ENCODE measurements around the gene HID1.

The HID1 gene

GRCh38 chr17:75012346-75013091 is 40.0 kb upstream of the HID1 start, which contains the start of gene MRPL58:
TSS of gene MRPL58 (plus strand) at chr17:75012670. CDS start at chr17:75012687, 17 bp downstream.
- peak within 1 kb of the TSS; percentile 66 for H3K4me3 ChIP-seq (replicated peaks; ENCODE audit: low read depth, low read length)
- DNase-seq (ENCODE audit: low read depth), result peak; percentile 87
- peak; percentile 50 for TF ChIP-seq CTCF (IDR thresholded peaks at IDR 0.05; ENCODE audit: low read length, missing control alignments)

GRCh38 chr17:75012096-75012345 is 39.5 kb upstream of the HID1 start:
- peak overlapping the region; percentile 66 for H3K4me3 ChIP-seq (replicated peaks; ENCODE audit: low read depth, low read length)
- no peak for TF ChIP-seq CTCF (IDR thresholded peaks at IDR 0.05; ENCODE audit: low read length, missing control alignments)
- DNase-seq (ENCODE audit: low read depth), result no peak

GRCh38 chr17:75011401-75012095 is 39.0 kb upstream of the HID1 start:
- peak; percentile 80 for DNase-seq (ENCODE audit: low read depth)
- peak overlapping the region; percentile 66 for H3K4me3 ChIP-seq (replicated peaks; ENCODE audit: low read depth, low read length)
- TF ChIP-seq CTCF (IDR thresholded peaks at IDR 0.05; ENCODE audit: low read length, missing control alignments), result no peak

- no peak for TF ChIP-seq CTCF (IDR thresholded peaks at IDR 0.05; ENCODE audit: low read length, missing control alignments)
- peak; percentile 42 for DNase-seq (ENCODE audit: low read depth)
- no peak overlapping the region for H3K4me3 ChIP-seq (replicated peaks; ENCODE audit: low read depth, low read length)
Measured at GRCh38 chr17:75010683-75011400, 38.3 kb upstream of the HID1 start.

GRCh38 chr17:75009139-75009724 is 36.7 kb upstream of the HID1 start:
- no peak for TF ChIP-seq CTCF (IDR thresholded peaks at IDR 0.05; ENCODE audit: low read length, missing control alignments)
- DNase-seq (ENCODE audit: low read depth), result no peak
- no peak overlapping the region for H3K4me3 ChIP-seq (replicated peaks; ENCODE audit: low read depth, low read length)

- no peak for DNase-seq (ENCODE audit: low read depth)
- no peak overlapping the region for H3K4me3 ChIP-seq (replicated peaks; ENCODE audit: low read depth, low read length)
- TF ChIP-seq CTCF (IDR thresholded peaks at IDR 0.05; ENCODE audit: low read length, missing control alignments), result no peak
Measured at GRCh38 chr17:75008373-75008772, 35.8 kb upstream of the HID1 start.
